Glomerular visceral epithelial cell (primary cell): ENCODE measurements around the gene SUCLG2.

ENCODE experiments used
- DNase-seq: peaks from one replicate; pipeline ENCODE4 v3.0.0-alpha.2; 2016; ENCODE audit errors: extremely low spot score

The SUCLG2 gene

GRCh38 chr3:67384760-67385397, 269.5 kb downstream of the SUCLG2 start:
- peak; percentile 37 for DNase-seq

DNA sequence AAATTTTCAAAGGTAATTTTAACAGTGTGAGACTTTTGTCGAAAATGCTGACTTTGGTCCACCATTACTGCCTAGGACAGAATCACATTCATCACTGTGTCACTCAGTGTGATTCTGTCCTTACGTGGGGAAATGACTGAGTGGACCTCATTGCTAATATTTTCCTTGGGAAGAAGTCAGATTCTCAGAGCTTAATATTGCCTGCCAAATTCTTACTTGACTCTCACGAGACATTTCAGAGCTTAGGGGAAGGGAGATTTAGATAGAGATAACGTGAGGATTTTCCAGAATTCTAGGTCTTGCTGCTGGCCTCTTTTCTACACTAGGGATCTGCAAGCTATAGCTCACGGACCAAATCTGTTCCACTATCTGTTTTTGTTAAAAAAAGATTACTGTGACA, 270.4 kb downstream of the SUCLG2 start:
- DNase-seq = no peak

- no peak for DNase-seq
Measured at GRCh38 chr3:67383379-67383778, 271.0 kb downstream of the SUCLG2 start.

GRCh38 chr3:67382536-67382935, 271.9 kb downstream of the SUCLG2 start:
- DNase-seq = no peak

DNA sequence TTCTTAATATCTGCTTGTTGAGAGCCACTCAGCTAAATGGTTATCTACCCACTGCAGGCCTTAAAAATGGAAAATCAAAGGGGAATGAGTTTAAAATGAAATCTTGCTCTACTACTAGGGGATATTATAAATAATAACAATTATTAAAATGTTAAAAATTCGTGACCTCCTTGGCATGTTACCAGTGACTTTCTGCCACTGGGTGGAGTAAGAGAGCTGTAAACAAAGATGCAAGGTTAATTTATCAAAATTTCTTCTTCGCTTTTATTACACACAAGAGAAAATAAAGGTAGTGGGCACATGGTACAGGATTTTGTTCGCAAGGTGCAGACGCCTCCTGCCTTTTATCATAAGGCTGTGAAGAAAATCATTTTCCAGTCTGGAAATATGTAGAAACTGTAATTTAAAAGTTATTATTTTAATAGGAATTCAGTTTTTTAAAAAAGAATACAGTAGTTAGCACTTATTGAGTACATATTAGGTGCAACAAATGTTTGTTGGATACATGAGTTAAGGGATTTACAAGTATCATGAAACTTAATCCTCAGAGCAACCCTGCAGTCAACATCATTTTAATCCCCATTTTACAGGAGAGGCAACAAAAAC, 272.6 kb downstream of the SUCLG2 start:
- peak; percentile 25 for DNase-seq

DNA sequence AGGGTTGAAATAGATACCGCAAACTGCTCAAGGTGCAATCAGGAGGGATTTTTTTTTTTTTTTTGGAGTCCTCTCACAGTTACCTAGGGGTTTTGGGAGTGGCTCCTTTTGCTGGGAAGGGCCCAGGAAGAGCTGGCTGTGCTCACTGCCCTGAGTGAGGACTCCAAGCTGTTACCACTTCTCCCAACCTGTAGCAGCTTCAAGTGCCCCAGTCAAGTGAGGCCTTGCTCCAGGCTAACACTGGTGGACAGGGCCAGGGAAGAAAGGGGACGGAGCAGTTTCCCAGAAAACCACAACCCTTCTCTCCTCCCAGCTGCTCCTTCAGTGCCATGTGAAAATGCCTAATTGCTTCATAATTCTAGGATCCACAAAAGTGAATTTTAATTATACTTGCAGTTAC, 274.3 kb downstream of the SUCLG2 start:
- no peak for DNase-seq

DNA sequence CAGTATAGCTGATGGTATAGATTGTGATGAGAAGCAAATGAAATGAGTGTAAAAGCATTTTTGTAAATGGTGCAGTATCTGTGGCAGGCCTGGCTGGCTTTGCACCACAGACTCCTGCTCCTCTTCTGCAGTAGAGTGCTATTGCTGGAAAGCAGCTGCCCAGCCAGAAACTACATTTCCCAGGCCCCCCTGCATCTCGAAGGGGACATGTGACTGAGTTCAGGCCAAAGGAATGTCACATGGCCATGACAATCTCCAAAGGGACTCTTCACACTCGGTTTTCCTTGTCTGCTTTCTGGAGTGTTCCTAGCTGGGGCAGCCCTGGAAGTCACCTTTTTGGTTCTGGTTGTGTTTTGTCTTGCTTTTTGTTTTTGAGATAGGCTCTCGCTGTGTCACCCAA, 277.1 kb downstream of the SUCLG2 start:
- no peak for DNase-seq

- no peak for DNase-seq
Measured at GRCh38 chr3:67376416-67376815, 278.0 kb downstream of the SUCLG2 start.

GRCh38 chr3:67375976-67376375, 278.4 kb downstream of the SUCLG2 start:
- DNase-seq = no peak

GRCh38 chr3:67362686-67363085, 291.7 kb downstream of the SUCLG2 start:
- peak; percentile 15 for DNase-seq

- no peak for DNase-seq
Measured at GRCh38 chr3:67361770-67362169, 292.6 kb downstream of the SUCLG2 start.

GRCh38 chr3:67361323-67361722, 293.1 kb downstream of the SUCLG2 start:
- no peak for DNase-seq

DNA sequence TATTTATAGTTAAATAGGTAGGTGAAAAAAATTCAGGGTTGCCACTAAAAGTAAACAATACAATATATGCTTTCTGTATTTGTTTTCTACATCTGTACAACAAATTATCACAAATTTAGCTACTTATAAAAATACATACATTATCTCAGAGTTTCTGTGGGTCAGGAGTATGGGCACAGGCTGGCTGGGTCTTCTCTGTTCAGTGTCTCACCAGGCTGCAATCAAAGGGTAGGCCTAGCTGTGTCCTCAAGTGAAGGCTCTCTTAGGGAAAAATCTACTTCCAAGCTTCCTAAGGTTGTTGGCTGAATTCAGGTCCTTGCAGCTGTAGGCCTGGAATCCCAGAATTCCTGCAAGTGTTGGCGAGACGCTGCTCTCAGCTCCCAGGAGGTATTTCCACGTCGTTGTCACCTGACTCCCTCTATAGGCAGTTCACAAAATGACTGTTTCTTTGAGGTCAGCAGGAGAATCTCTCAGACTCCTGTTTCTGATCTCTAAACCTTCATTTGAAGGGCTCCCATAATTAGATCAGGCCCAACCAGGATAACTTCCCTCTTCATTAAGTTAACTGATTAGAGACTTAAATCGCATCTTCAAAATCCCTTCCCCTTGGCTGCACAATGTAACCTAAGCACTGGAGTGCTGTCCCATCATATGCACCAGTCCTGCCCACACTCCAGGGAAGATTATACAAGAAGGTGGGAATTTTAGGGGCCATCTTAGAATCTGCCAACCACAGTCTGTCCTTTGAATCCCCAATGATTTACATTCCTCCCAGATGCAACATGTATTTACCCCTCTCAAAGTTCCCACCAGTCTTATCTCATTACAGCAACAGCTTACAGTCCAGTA, 296.6 kb downstream of the SUCLG2 start:
- DNase-seq = peak; percentile 31

DNA sequence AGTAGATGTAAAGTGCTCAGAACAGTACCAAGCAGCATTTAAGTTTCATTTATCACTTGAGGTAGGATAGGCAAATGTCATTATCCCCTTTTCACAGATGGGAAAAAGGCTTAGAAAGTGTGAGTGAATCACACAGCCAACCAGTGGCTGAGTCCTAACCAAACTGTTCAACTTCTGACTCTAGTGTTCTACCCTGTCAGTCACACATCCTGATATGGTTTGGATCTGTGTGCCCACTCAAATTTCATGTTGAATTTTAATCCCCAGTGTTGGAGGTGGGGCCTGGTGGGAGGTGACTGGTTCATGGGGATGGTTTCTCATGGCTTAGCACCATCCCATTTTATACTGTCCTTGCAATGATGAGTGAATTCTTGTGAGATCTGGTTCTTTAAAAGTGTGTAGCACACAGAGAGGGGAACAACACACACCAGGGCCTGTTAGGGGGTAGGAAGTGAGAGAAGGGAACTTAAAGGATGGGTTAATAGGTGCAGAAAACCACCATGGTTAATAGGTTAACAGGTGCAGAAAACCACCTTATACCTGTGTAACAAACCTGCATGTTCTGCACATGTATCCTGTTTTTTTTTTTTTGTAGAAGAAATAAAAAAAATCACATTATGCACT, 304.7 kb downstream of the SUCLG2 start:
- DNase-seq = peak; percentile 68

DNA sequence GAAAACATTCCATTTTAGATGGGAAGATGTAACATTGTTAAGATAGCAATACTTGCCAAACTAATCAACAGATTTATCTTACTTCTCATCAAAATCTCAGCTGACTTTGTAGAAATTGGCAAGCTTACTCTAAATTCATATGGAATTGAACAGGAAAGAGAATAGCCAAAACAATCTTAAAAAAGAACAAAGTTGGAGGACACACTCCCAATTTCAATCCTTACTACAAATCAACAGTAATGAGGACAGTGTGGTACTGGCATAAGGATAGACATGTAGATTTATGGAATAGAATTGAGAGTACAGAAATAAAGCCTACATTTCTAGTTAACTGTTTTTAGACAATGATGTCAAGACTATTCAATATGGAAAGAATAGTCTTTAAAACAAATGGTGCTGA, 308.3 kb downstream of the SUCLG2 start:
- no peak for DNase-seq

- DNase-seq = peak; percentile 64
Measured at GRCh38 chr3:67335813-67336212, 318.6 kb downstream of the SUCLG2 start.

DNA sequence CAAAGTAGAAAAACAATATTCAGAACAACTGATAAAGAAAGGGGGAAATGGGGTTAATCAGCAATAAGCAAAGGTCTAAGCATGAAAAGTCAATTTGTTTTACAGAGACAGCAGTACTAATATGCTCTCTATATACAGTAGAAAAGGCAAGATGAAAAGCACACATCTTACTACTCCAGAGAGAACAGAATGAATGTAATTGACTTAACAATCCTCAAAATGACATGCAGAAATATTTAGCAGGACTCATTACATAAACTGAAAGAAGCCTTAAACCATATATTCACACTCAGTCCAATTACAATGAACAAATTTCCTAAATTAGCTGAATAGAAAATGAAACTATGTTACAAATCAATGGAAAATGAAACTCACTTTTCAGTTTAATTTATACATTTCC, 319.8 kb downstream of the SUCLG2 start:
- no peak for DNase-seq

- peak; percentile 14 for DNase-seq
Measured at GRCh38 chr3:67329358-67329757, 325.1 kb downstream of the SUCLG2 start.

- DNase-seq = no peak
Measured at GRCh38 chr3:67327582-67327981, 326.8 kb downstream of the SUCLG2 start.

DNA sequence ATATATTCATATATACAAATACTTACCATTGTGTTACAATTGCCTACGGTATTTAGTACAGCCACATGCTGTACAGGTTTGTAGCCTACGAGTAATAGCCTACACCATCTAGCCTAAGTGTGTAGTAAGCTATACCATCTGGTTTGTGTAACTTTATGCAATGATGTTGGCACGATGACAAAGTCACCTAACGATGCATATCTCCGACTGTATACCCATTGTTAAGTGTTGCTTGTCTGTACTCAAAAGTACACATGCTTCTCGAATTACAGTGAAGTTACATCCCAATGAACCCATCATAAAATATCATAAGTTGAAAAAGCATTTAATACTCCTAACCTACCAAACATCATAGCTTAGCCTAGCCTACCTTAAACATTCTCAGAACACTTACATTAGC, 329.2 kb downstream of the SUCLG2 start:
- no peak for DNase-seq
